Cardiac fibroblast (primary cell): ENCODE results near the gene SMYD5.

Experiments
- DNase-seq, 2 donors: peaks; one replicate each; pipeline versions ENCODE4 v3.0.0 to v3.0.0-alpha.2; 2010; ENCODE audit warnings: low read depth in 2 of 2
- H3K4me3 ChIP-seq, 2 donors: replicated peaks in 1 of 2; 1 replicate in 1 of 2; 2 replicates in 1 of 2; pipeline ENCODE4 v1.5.1; 2011; ENCODE audit warnings: low read depth in 2 of 2, low read length in 2 of 2, mild to moderate bottlenecking in 2 of 2, moderate library complexity in 1 of 2
- CTCF ChIP-seq: IDR thresholded peaks from one replicate; pipeline ENCODE4 v1.5.1; 2011; ENCODE audit warnings: low read depth, mild to moderate bottlenecking, low read length, inconsistent platforms

Gene SMYD5

GRCh38 chr2:73272270-73272669 lies 58.2 kb downstream of the SMYD5 start:
- no peak for TF ChIP-seq CTCF
- no peak for DNase-seq

More at GRCh38 chr2:73272270-73272669, 58.2 kb downstream of the SMYD5 start:
- no peak overlapping the region for H3K4me3 ChIP-seq
